Esophagus muscularis mucosa (tissue), 4 donors: Measurements from ENCODE around the gene UBTF. TPM values are rescaled to one million over a fixed set of nuclear protein-coding genes. Genes with fewer than 3 reads are reported as not detected.
A peak's percentile ranks its signal among the peaks of the same experiment; 100 is the strongest.

ENCODE experiments used
- DNase-seq: peaks from one replicate; pipeline ENCODE4 v3.0.0-alpha.2; 2017; ENCODE audit errors: extremely low spot score
- H3K27ac ChIP-seq, 4 donors: fragments of 200-600 bp; sonication (generic); replicated peaks in 1 of 4; 1 replicate in 3 of 4; 2 replicates in 1 of 4; pipeline ENCODE4 v1.5.1; 2016 to 2019; ENCODE audit warnings: mild to moderate bottlenecking in 1 of 4
- H3K27me3 ChIP-seq, 4 donors: fragments of 200-600 bp; sonication (generic); one replicate each; pipeline versions ENCODE4 v1.5.1 to v1.6.0; 2016 to 2019
- H3K36me3 ChIP-seq, 4 donors: fragments of 200-600 bp; sonication (generic); one replicate each; pipeline ENCODE4 v1.5.1; 2016 to 2019
- H3K4me1 ChIP-seq, 4 donors: fragments of 200-600 bp; sonication (generic); one replicate each; pipeline ENCODE4 v1.5.1; 2016 to 2019
- H3K4me3 ChIP-seq, 4 donors: fragments of 200-600 bp; sonication (generic); 1 replicate in 2 of 4; 2 replicates in 2 of 4; pipeline ENCODE4 v1.5.1; 2016 to 2019; ENCODE audit warnings: mild to moderate bottlenecking in 4 of 4, moderate library complexity in 1 of 4
- H3K9me3 ChIP-seq, 4 donors: fragments of 200-600 bp; sonication (generic); 1 replicate in 3 of 4; 2 replicates in 1 of 4; pipeline ENCODE4 v1.5.1; 2016 to 2019
- CTCF ChIP-seq, 3 experiments: fragments of 200-600 bp in 2 of 3; fragments of 450-650 bp in 1 of 3; sonication (generic) in 2 of 3; IDR thresholded peaks; one replicate each; pipeline ENCODE4 v1.5.1; 2017 to 2019; ENCODE audit warnings: antibody characterized with exemption in 3 of 3, mild to moderate bottlenecking in 2 of 3, moderate library complexity in 1 of 3
- EP300 ChIP-seq: sonication (generic); formaldehyde crosslinking; IDR thresholded peaks from one replicate; pipeline ENCODE4 v1.6.1; 2017; ENCODE audit warnings: antibody characterized with exemption
- POLR2A ChIP-seq: fragments of 450-650 bp; IDR thresholded peaks from one replicate; pipeline ENCODE4 v1.6.1; 2017; ENCODE audit warnings: antibody characterized with exemption, moderate library complexity, mild to moderate bottlenecking, low read depth
- POLR2AphosphoS5 ChIP-seq, 2 donors: sonication (generic); formaldehyde crosslinking; IDR thresholded peaks; one replicate each; pipeline ENCODE4 v1.6.1; 2017; ENCODE audit warnings: antibody characterized with exemption in 2 of 2
- WGBS: methylation state at CpG from one replicate; pipeline ENCODE4 v1.1.5; 2018; 5-methylcytosine and 5-hydroxymethylcytosine counted together
- intact Hi-C: fragments of 100-400 bp; cut with DNase I; formaldehyde crosslinking; loops from one replicate; pipeline ENCODE4 v1.15.1; 2023
- total RNA-seq, 4 donors: library from RNA; depleted of rRNA; stranded (reverse); fragments of >200 nt; gene quantifications; one replicate each; pipeline versions ENCODE4 v1.1.0 to v1.2.1, GENCODE V29; 2016

The UBTF gene
- total RNA-seq, 4 donors from 2014 or later, result 48.7 to 78.8 (median 66.1) TPM

GRCh38 chr17:44209786-44210341 lies 9.6 kb downstream of the UBTF start:
- intact Hi-C loops, result loop anchor here (2.0 kb wide), 1 partner anchor 119 kb away; no protein-coding TSS in a partner anchor
- TF ChIP-seq POLR2AphosphoS5 (IDR thresholded peaks at IDR 0.05), result no peak
- no peak for TF ChIP-seq POLR2A
- TF ChIP-seq CTCF (IDR thresholded peaks at IDR 0.05), result no peak
- no peak for TF ChIP-seq EP300
- no peaks in the 10 kb centered on the region for H3K9me3 ChIP-seq
- DNase-seq, result no peak
- peak overlapping the region in 3 of 4 donors; percentile 27 to 39 (median 35) for H3K4me3 ChIP-seq
- peaks cover 26 to 81% (median 76%) of the 10 kb centered on the region in 4 donors for H3K36me3 ChIP-seq
- peak overlapping the region; percentile 60 to 82 (median 72) for H3K27ac ChIP-seq
- peaks cover 14 to 37% (median 23%) of the 10 kb centered on the region in 4 donors for H3K4me1 ChIP-seq
- peaks cover 0 to 8% (median 0%) of the 10 kb centered on the region in 4 donors for H3K27me3 ChIP-seq
- WGBS, result 71% methylated on average over 9 of the region's 11 CpGs

- WGBS, result 80% methylated on average over 5 of the region's 5 CpGs
- H3K27me3 ChIP-seq, result peaks cover 0 to 8% (median 0%) of the 10 kb centered on the region in 4 donors
- intact Hi-C loops, result no loop called here
- TF ChIP-seq CTCF (IDR thresholded peaks at IDR 0.05) (no peak), EP300 (no peak), POLR2A (no peak), POLR2AphosphoS5 (IDR thresholded peaks at IDR 0.05) (no peak)
- peaks cover 14 to 38% (median 33%) of the 10 kb centered on the region in 4 donors for H3K4me1 ChIP-seq
- H3K36me3 ChIP-seq, result peaks cover 18 to 61% (median 58%) of the 10 kb centered on the region in 4 donors
- H3K9me3 ChIP-seq, result no peaks in the 10 kb centered on the region
- no peak for DNase-seq
- H3K4me3 ChIP-seq, result no peak overlapping the region
- H3K27ac ChIP-seq, result no peak overlapping the region
Observed at GRCh38 chr17:44207743-44208142, 11.7 kb downstream of the UBTF start.

- no peak for DNase-seq
- WGBS, result 87% methylated on average over 13 of the region's 17 CpGs
- Histone ChIP-seq H3K4me1 (peaks cover 14 to 33% (median 31%) of the 10 kb centered on the region in 4 donors), H3K27ac (no peak overlapping the region), H3K4me3 (no peak overlapping the region), H3K36me3 (peaks cover 18 to 57% (median 55%) of the 10 kb centered on the region in 4 donors), H3K27me3 (peaks cover 0 to 8% (median 0%) of the 10 kb centered on the region in 4 donors), H3K9me3 (no peaks in the 10 kb centered on the region)
- TF ChIP-seq EP300 (no peak), CTCF (IDR thresholded peaks at IDR 0.05) (no peak), POLR2AphosphoS5 (IDR thresholded peaks at IDR 0.05) (no peak), POLR2A (no peak)
- intact Hi-C loops, result no loop called here
Observed at GRCh38 chr17:44207319-44207718, 12.2 kb downstream of the UBTF start.

GRCh38 chr17:44206825-44207155 lies 12.7 kb downstream of the UBTF start:
- WGBS, result 77% methylated on average over 4 of the region's 6 CpGs
- Histone ChIP-seq H3K4me1 (peaks cover 14 to 33% (median 28%) of the 10 kb centered on the region in 4 donors), H3K4me3 (no peak overlapping the region), H3K27me3 (peaks cover 0 to 8% (median 0%) of the 10 kb centered on the region in 4 donors), H3K9me3 (no peaks in the 10 kb centered on the region), H3K36me3 (peaks cover 18 to 52% (median 49%) of the 10 kb centered on the region in 4 donors), H3K27ac (no peak overlapping the region)
- no peak for TF ChIP-seq POLR2A
- no peak for TF ChIP-seq POLR2AphosphoS5 (IDR thresholded peaks at IDR 0.05)
- no peak for TF ChIP-seq EP300
- TF ChIP-seq CTCF (IDR thresholded peaks at IDR 0.05), result no peak
- intact Hi-C loops, result no loop called here
- no peak for DNase-seq
